ENCODE data around the gene KIF4A.

KIF4A gene

DNA sequence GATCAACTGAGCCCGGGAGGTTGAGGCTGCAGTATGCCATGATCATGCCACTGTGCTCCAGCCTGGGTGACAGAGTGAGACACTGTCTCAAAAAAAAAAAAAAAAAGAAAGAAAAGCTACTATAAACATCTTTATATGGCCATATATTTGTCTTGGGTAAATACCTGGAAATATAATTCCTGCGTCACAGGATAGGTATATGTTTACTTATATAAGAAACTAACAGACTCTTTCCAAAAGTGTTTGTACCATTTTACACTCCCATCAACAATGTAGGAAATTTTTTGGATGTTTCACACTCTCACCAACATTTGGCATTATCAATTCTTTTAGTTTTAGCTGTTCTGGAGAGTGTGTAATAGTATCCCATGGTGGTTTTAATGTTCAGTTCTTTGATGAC is 42.7 kb upstream of the KIF4A start:
- no peak overlapping the region for H3K27ac ChIP-seq (ENCODE audit: low read length)

DNA sequence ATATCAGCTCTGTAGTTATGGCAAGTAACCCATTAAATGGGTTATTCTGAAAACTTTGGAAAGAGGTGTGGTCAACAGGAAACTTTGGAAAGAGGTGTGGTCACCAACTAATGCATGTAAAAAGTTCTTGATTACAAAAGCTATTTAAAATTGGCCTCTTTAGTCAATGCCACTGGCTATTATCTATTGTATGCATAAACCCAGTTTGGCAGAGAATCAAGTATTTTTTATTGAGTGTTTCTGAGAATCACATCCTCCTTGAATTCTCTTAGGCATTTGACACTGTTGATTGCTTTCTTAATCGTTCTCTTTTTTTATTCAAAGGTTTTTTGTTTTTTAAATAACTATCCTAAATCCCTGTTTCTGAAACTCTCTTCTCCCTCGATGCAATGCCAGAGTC is 37.4 kb upstream of the KIF4A start:
- Histone ChIP-seq H4K20me1 (ENCODE audit: insufficient read depth, low read length) (no peaks in the 10 kb centered on the region), H3K9me3 (ENCODE audit: insufficient read depth, low read length) (no peaks in the 10 kb centered on the region), H3K36me3 (replicated peaks; ENCODE audit: low read depth, low read length) (no peaks in the 10 kb centered on the region), H2AFZ (ENCODE audit: low read depth, low read length) (no peak overlapping the region), H3K79me2 (ENCODE audit: low read length) (no peaks in the 10 kb centered on the region), H3K27ac (ENCODE audit: low read length) (no peak overlapping the region), H3K4me2 (ENCODE audit: low read length) (no peak overlapping the region), H3K27me3 (ENCODE audit: low read depth, low read length) (no peaks in the 10 kb centered on the region; the same call in 1 of the 2 replicates), H3K9ac (ENCODE audit: low read length) (no peak overlapping the region), H3K4me1 (ENCODE audit: low read length) (no peaks in the 10 kb centered on the region), H3K4me3 (ENCODE audit: low read length) (no peak overlapping the region)
- TF ChIP-seq EZH2phosphoT487 (IDR thresholded peaks at IDR 0.05; ENCODE audit: low read depth) = no peak
- TF ChIP-seq, protein P1, sequence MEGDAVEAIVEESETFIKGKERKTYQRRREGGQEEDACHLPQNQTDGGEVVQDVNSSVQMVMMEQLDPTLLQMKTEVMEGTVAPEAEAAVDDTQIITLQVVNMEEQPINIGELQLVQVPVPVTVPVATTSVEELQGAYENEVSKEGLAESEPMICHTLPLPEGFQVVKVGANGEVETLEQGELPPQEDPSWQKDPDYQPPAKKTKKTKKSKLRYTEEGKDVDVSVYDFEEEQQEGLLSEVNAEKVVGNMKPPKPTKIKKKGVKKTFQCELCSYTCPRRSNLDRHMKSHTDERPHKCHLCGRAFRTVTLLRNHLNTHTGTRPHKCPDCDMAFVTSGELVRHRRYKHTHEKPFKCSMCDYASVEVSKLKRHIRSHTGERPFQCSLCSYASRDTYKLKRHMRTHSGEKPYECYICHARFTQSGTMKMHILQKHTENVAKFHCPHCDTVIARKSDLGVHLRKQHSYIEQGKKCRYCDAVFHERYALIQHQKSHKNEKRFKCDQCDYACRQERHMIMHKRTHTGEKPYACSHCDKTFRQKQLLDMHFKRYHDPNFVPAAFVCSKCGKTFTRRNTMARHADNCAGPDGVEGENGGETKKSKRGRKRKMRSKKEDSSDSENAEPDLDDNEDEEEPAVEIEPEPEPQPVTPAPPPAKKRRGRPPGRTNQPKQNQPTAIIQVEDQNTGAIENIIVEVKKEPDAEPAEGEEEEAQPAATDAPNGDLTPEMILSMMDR (IDR thresholded peaks at IDR 0.05; ENCODE audit: low read depth, low read length) = no peak

More for the DNA sequence above, 42.7 kb upstream of the KIF4A start:
- H3K9me3 ChIP-seq (ENCODE audit: insufficient read depth, low read length) = no peaks in the 10 kb centered on the region
- H3K4me2 ChIP-seq (ENCODE audit: low read length) = no peak overlapping the region
- no peaks in the 10 kb centered on the region for H3K4me1 ChIP-seq (ENCODE audit: low read length)
- no peak overlapping the region for H3K4me3 ChIP-seq (ENCODE audit: low read length)
- H3K9ac ChIP-seq (ENCODE audit: low read length) = no peak overlapping the region
- no peak overlapping the region for H2AFZ ChIP-seq (ENCODE audit: low read depth, low read length)
- TF ChIP-seq EZH2phosphoT487 (IDR thresholded peaks at IDR 0.05; ENCODE audit: low read depth) = no peak
- TF ChIP-seq, protein P1 (IDR thresholded peaks at IDR 0.05; ENCODE audit: low read depth, low read length) = no peak
- H3K79me2 ChIP-seq (ENCODE audit: low read length) = no peaks in the 10 kb centered on the region
- H3K27me3 ChIP-seq (ENCODE audit: low read depth, low read length) = no peaks in the 10 kb centered on the region; the same call in 1 of the 2 replicates
- no peaks in the 10 kb centered on the region for H4K20me1 ChIP-seq (ENCODE audit: insufficient read depth, low read length)
- no peaks in the 10 kb centered on the region for H3K36me3 ChIP-seq (replicated peaks; ENCODE audit: low read depth, low read length)

DNA sequence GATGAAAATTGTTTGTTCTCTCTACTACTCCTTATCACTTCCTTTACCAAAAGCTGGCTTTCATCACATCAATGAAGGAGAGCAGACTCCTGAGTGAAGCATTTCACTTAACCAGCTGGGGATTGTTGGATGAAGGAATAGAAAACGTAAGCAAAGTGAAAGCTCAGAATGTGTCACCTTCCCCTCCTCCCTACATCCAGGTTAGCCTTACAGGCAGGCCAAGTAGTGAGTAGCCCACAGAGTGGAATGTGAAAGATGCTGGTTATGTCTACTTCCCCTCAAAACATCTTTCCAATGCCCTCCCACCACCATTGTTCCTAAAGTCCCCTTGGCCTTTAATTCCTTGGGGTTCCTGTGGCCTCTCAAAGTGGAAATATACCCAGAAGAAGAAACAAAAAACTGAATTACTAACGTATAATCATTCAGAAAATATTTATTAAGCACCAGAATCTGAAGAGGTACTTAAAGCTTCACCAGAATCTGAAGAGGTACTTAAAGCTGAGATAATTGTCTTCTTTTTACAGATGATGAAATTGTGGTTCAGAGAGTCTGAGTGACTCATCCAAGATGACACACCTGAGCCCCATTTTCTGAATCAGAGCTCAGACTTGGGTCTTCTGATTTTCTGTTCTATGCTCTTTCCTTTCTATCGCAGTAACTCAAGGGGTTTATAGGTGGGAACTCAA is 36.4 kb upstream of the KIF4A start:
- no peaks in the 10 kb centered on the region for H3K36me3 ChIP-seq (replicated peaks; ENCODE audit: low read depth, low read length)
- no peak overlapping the region for H3K4me3 ChIP-seq (ENCODE audit: low read length)
- no peak overlapping the region for H2AFZ ChIP-seq (ENCODE audit: low read depth, low read length)
- H3K27ac ChIP-seq (ENCODE audit: low read length) = no peak overlapping the region
- H3K4me1 ChIP-seq (ENCODE audit: low read length) = no peaks in the 10 kb centered on the region; the same call in 1 of the 2 replicates
- H3K9me3 ChIP-seq (ENCODE audit: insufficient read depth, low read length) = no peaks in the 10 kb centered on the region
- H3K27me3 ChIP-seq (ENCODE audit: low read depth, low read length) = no peaks in the 10 kb centered on the region; the same call in 1 of the 2 replicates
- H3K4me2 ChIP-seq (ENCODE audit: low read length) = no peak overlapping the region
- TF ChIP-seq, protein P1 (IDR thresholded peaks at IDR 0.05; ENCODE audit: low read depth, low read length) = no peak
- no peak for TF ChIP-seq EZH2phosphoT487 (IDR thresholded peaks at IDR 0.05; ENCODE audit: low read depth)
- H3K79me2 ChIP-seq (ENCODE audit: low read length) = no peaks in the 10 kb centered on the region
- no peak overlapping the region for H3K9ac ChIP-seq (ENCODE audit: low read length)
- H4K20me1 ChIP-seq (ENCODE audit: insufficient read depth, low read length) = no peaks in the 10 kb centered on the region

DNA sequence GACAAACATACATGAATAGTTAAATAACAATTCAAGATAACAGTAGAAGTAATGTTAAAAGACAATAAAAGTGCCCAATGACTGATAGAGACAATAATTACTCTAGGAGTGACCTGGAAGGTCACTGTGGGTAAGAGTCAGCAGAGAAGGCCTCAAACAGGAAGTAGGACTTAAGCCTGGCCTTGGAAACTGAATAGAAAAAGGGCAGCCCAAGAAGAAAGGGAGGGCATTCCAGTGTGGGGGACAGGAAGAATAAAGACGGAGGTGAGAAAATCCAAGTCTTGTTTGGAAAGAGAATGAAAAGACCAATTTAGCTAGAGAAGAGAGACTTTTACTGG is 35.9 kb upstream of the KIF4A start:
- Histone ChIP-seq H2AFZ (ENCODE audit: low read depth, low read length) (no peak overlapping the region), H3K4me3 (ENCODE audit: low read length) (no peak overlapping the region), H3K9me3 (ENCODE audit: insufficient read depth, low read length) (no peaks in the 10 kb centered on the region), H3K79me2 (ENCODE audit: low read length) (no peaks in the 10 kb centered on the region), H3K9ac (ENCODE audit: low read length) (no peak overlapping the region), H3K27me3 (ENCODE audit: low read depth, low read length) (no peaks in the 10 kb centered on the region; the same call in 1 of the 2 replicates), H3K27ac (ENCODE audit: low read length) (no peak overlapping the region), H4K20me1 (ENCODE audit: insufficient read depth, low read length) (no peaks in the 10 kb centered on the region), H3K4me1 (ENCODE audit: low read length) (no peaks in the 10 kb centered on the region; the same call in 1 of the 2 replicates), H3K36me3 (replicated peaks; ENCODE audit: low read depth, low read length) (no peaks in the 10 kb centered on the region), H3K4me2 (ENCODE audit: low read length) (no peak overlapping the region)
- TF ChIP-seq EZH2phosphoT487 (IDR thresholded peaks at IDR 0.05; ENCODE audit: low read depth) = no peak
- TF ChIP-seq, protein P1 (IDR thresholded peaks at IDR 0.05; ENCODE audit: low read depth, low read length) = no peak
